Nephron progenitor cell (in vitro differentiated cells): ENCODE data around the gene DLGAP3.
A peak's percentile ranks its signal among the peaks of the same experiment; 100 is the strongest.

Experiments used
- DNase-seq: peaks from one replicate; pipeline ENCODE4 v3.0.0; 2021
- H3K27ac Mint-ChIP-seq: 2 replicates; pipeline ENCODE4 v1.8.0; 2021; ENCODE audit warnings: mild to moderate bottlenecking, moderate library complexity, mixed read lengths
- H3K27me3 Mint-ChIP-seq: 2 replicates; pipeline ENCODE4 v1.8.0; 2021; ENCODE audit warnings: mild to moderate bottlenecking, low read depth, mixed read lengths; ENCODE audit not compliant: poor library complexity
- H3K36me3 Mint-ChIP-seq: 2 replicates; pipeline ENCODE4 v1.8.0; 2021; ENCODE audit warnings: low read depth, mixed read lengths
- H3K4me1 Mint-ChIP-seq: 2 replicates; pipeline ENCODE4 v1.8.0; 2021; ENCODE audit warnings: mixed read lengths
- H3K4me3 Mint-ChIP-seq: 2 replicates; pipeline ENCODE4 v1.8.0; 2021; ENCODE audit warnings: mild to moderate bottlenecking, moderate library complexity, mixed read lengths
- H3K9me3 Mint-ChIP-seq: 2 replicates; pipeline ENCODE4 v1.8.0; 2021; ENCODE audit warnings: mild to moderate bottlenecking, moderate library complexity, mixed read lengths
- TF ChIP-seq, protein P1 (sequence below): fragments of 200-600 bp; sonication (generic); IDR thresholded peaks from 2 replicates; pipeline ENCODE4 v1.5.0; 2021; ENCODE audit warnings: antibody characterized with exemption

Gene DLGAP3

DNA sequence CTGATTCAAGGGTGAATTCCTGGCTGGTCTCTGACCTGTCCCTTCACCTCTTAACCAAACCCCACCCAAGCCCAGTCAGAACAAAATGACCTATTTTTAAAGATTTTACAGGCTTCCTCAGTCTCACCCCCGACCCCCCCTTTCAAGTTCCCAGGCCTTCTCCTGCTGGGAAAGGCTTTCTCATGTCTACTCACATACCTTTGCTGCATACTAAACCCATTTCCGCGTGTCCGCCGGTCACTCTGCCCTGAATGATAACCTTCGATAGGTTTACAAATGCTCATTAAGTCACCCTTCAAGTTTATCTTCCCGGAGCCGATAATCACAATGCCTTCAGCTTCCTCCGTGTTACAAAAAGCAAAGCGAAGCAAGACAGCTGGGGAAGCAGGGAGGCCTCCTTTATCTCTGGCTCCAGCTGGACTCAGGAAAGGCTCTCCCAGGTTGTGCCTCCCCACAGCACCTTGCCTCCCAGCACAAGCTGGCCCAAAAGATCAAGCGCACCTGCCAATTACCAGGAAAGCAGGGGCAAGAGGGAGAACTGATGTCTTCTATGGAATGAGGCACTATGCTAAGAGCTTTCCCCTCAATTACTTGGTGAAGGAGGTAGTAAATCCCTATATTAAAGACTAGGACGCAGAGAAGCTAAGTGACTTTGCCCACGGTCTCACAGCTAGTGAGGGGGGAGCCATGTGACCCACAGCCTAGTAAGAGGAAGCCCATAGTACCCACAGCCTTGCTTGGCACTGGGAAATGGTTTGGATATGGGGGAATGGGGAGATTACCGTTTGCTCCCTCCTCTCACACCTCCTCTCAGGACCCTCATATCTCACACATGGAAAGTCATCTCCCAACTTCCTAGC, 85.8 kb downstream of the DLGAP3 start:
- Mint-ChIP-seq H3K4me3 (no peak overlapping the region), H3K36me3 (peaks cover 4% of the 10 kb centered on the region), H3K27me3 (peaks cover 8% of the 10 kb centered on the region), H3K4me1 (peaks cover 41% of the 10 kb centered on the region), H3K9me3 (no peaks in the 10 kb centered on the region), H3K27ac (peak overlapping the region; percentile 7)
- TF ChIP-seq, protein P1, sequence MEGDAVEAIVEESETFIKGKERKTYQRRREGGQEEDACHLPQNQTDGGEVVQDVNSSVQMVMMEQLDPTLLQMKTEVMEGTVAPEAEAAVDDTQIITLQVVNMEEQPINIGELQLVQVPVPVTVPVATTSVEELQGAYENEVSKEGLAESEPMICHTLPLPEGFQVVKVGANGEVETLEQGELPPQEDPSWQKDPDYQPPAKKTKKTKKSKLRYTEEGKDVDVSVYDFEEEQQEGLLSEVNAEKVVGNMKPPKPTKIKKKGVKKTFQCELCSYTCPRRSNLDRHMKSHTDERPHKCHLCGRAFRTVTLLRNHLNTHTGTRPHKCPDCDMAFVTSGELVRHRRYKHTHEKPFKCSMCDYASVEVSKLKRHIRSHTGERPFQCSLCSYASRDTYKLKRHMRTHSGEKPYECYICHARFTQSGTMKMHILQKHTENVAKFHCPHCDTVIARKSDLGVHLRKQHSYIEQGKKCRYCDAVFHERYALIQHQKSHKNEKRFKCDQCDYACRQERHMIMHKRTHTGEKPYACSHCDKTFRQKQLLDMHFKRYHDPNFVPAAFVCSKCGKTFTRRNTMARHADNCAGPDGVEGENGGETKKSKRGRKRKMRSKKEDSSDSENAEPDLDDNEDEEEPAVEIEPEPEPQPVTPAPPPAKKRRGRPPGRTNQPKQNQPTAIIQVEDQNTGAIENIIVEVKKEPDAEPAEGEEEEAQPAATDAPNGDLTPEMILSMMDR = no peak
- no peak for DNase-seq

DNA sequence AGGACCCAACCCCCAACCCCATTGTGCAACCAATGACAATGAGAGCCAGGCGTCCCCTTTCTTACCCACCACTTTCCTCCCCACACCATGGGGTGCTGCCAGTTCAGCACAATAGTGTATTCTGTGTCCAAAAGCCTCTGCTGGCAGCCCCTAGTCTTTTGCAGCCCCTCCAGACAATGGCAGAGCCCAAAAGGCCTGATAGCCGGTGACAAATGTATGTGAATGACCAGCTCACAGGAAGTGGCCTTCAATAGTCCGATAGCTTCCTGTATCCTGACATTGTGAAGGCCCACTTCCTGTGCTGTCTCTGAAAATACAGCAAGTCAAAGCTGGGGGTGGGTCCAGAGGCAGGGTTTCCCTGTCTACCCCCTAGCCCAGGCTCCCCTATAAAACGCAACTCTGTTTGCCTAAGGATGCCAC, 86.5 kb downstream of the DLGAP3 start:
- no peaks in the 10 kb centered on the region for H3K36me3 Mint-ChIP-seq
- H3K4me1 Mint-ChIP-seq = peaks cover 41% of the 10 kb centered on the region
- no peaks in the 10 kb centered on the region for H3K9me3 Mint-ChIP-seq
- peak overlapping the region; percentile 7 for H3K27ac Mint-ChIP-seq
- no peak overlapping the region for H3K4me3 Mint-ChIP-seq
- TF ChIP-seq, protein P1 = no peak
- DNase-seq = no peak
- peaks cover 6% of the 10 kb centered on the region for H3K27me3 Mint-ChIP-seq

DNA sequence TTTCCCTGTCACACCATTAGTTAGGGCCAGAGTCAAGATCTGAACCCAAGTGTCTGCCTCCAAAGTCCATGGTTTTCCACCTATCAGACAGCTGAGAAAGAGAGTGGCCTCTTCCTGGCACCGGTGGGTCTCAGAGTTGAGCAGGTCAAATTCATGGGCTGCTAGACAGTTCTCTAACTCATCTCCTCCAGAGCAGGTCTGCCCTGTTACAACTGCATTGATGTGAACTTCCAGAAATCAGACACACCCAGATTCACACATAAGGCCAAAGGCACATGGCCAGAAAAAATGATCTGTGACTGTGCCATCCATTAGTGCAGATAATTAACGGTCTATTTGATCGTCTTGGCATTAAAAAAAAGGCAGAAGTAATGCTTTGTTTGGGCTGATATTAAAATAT, 87.4 kb downstream of the DLGAP3 start:
- H3K9me3 Mint-ChIP-seq = no peaks in the 10 kb centered on the region
- no peak overlapping the region for H3K4me3 Mint-ChIP-seq
- DNase-seq = no peak
- no peak overlapping the region for H3K27ac Mint-ChIP-seq
- H3K36me3 Mint-ChIP-seq = no peaks in the 10 kb centered on the region
- H3K27me3 Mint-ChIP-seq = peaks cover 6% of the 10 kb centered on the region
- TF ChIP-seq, protein P1 = no peak
- H3K4me1 Mint-ChIP-seq = peaks cover 36% of the 10 kb centered on the region

DNA sequence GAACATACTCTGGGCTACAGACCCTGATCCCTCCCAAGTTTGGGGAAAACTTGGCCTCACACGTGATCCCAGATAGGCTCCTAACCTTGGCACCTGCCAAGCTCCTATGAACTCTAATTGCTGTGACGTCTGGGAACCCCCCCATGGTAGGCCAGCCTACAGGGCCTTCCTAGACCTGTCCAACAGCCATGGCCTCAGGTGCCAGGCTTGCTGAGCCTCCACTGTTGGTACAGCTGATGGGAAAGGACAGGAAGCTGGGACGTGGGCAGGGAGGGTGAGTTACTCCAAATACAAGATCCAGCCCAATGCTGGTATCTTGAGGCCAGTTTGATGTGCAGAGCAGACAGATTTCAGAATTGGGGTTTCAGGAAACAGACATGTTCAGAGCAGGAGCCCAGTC, 89.0 kb downstream of the DLGAP3 start:
- Mint-ChIP-seq H3K9me3 (no peaks in the 10 kb centered on the region), H3K4me3 (no peak overlapping the region), H3K36me3 (no peaks in the 10 kb centered on the region), H3K27ac (no peak overlapping the region), H3K4me1 (peaks cover 32% of the 10 kb centered on the region), H3K27me3 (peaks cover 6% of the 10 kb centered on the region)
- TF ChIP-seq, protein P1 = no peak
- no peak for DNase-seq

DNA sequence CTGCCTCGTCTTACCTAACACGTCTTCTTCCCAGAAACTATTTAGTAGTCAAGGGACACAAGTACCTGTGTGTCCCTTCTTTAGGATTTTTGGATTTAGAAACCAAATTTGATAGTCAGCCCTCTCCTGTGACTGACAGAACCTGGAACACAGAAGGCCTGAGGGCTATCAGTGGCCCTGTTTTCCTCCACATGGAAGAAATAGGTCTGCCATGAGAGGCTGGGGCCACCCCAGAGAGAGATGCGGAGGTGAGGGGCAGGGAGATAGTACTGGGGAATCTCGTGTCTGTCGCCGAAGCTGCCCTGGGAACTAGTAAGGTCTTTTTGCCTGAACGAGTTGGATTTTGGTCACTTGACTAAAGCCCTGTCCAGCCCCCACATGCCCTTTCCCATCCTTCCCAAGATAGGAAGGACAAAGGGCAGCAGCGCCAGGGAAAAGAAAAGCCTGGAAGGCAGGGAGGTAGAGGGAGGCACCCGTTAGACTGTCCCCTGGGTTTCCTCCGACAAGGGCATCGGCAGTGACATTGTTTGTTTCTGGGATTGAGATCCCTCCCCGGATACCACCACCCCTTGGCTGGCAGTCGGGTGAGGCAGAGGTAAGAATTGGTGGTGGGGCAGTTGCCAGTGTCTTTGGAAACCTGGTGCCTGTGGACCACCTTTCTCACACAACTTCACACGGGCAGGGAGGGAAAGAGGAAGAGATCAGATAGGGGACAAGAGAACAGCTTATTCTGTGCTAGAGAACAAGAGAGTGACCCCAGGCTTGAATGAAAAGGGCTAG, 89.7 kb downstream of the DLGAP3 start:
- peak overlapping the region; percentile 60 for H3K27ac Mint-ChIP-seq
- no peaks in the 10 kb centered on the region for H3K9me3 Mint-ChIP-seq
- peaks cover 6% of the 10 kb centered on the region for H3K27me3 Mint-ChIP-seq
- H3K4me3 Mint-ChIP-seq = no peak overlapping the region
- TF ChIP-seq, protein P1 = no peak
- DNase-seq = no peak
- H3K4me1 Mint-ChIP-seq = peaks cover 29% of the 10 kb centered on the region
- H3K36me3 Mint-ChIP-seq = no peaks in the 10 kb centered on the region
